ENCODE measurements around the gene OR4D2.

GRCh38 chr17:58158181-58158580 lies 8.6 kb upstream of the OR4D2 start:
- no peak for TF ChIP-seq EZH2phosphoT487 (IDR thresholded peaks at IDR 0.05; ENCODE audit: insufficient read depth, low read depth)
- no peak for TF ChIP-seq EZH2 (IDR thresholded peaks at IDR 0.05; ENCODE audit: insufficient read depth, poor library complexity, severe bottlenecking)

Measured in GM23248 (cell line).